RWPE2 (cell line): Measurements from ENCODE around the gene CCN6.

Experiments used
- ATAC-seq: fragments of 200-7000 bp; cut with Tn5 transposase; 3 replicates; pipeline ENCODE4 v1.9.1; 2021; ENCODE audit warnings: low read depth
- DNase-seq: peaks from one replicate; pipeline ENCODE4 v3.0.0-alpha.2; 2020; ENCODE audit warnings: low spot score
- H3K27ac ChIP-seq: fragments of 450-650 bp; 2 replicates; pipeline ENCODE4 v1.5.1; 2017; ENCODE audit warnings: mild to moderate bottlenecking; ENCODE audit not compliant: poor library complexity, severe bottlenecking
- H3K27me3 ChIP-seq: fragments of 250-450 bp; sonication (Bioruptor Pico); 2 replicates; pipeline ENCODE4 v1.5.1; 2021; ENCODE audit warnings: mild to moderate bottlenecking, moderate library complexity; ENCODE audit not compliant: insufficient read depth, poor library complexity, severe bottlenecking
- H3K36me3 ChIP-seq: fragments of 250-450 bp; sonication (Bioruptor Pico); 2 replicates; pipeline ENCODE4 v1.5.1; 2020; ENCODE audit warnings: low read depth, mild to moderate bottlenecking, moderate library complexity
- H3K4me1 ChIP-seq: fragments of 250-450 bp; sonication (Bioruptor Pico); 2 replicates; pipeline ENCODE4 v1.5.1; 2021; ENCODE audit warnings: mild to moderate bottlenecking, moderate library complexity; ENCODE audit not compliant: insufficient read depth, poor library complexity, severe bottlenecking
- H3K4me3 ChIP-seq: fragments of 250-450 bp; sonication (Bioruptor Pico); 2 replicates; pipeline ENCODE4 v1.5.1; 2021; ENCODE audit warnings: mild to moderate bottlenecking, moderate library complexity; ENCODE audit not compliant: severe bottlenecking
- H3K9me3 ChIP-seq: fragments of 250-450 bp; sonication (Bioruptor Pico); 2 replicates; pipeline ENCODE4 v1.5.1; 2021; ENCODE audit warnings: mild to moderate bottlenecking, moderate library complexity; ENCODE audit not compliant: severe bottlenecking
- CTCF ChIP-seq: fragments of 450-650 bp; IDR thresholded peaks from one replicate; pipeline ENCODE4 v1.5.1; 2017; ENCODE audit warnings: mild to moderate bottlenecking, moderate library complexity; ENCODE audit not compliant: poor library complexity, severe bottlenecking

The CCN6 gene

GRCh38 chr6:112037783-112038216, 16.1 kb upstream of the CCN6 start:
- Histone ChIP-seq H3K27ac (no peak overlapping the region), H3K9me3 (no peaks in the 10 kb centered on the region), H3K4me1 (peaks cover 3% of the 10 kb centered on the region), H3K4me3 (no peak overlapping the region), H3K27me3 (no peaks in the 10 kb centered on the region), H3K36me3 (no peaks in the 10 kb centered on the region)
- ATAC-seq (peak; percentile 87), DNase-seq (no peak)
- TF ChIP-seq CTCF, result no peak

- Histone ChIP-seq H3K4me1 (peaks cover 3% of the 10 kb centered on the region), H3K4me3 (no peak overlapping the region), H3K9me3 (no peaks in the 10 kb centered on the region), H3K36me3 (no peaks in the 10 kb centered on the region), H3K27ac (no peak overlapping the region), H3K27me3 (no peaks in the 10 kb centered on the region)
- DNase-seq (no peak), ATAC-seq (no peak)
- TF ChIP-seq CTCF, result no peak
Measured at GRCh38 chr6:112038268-112038667, 15.6 kb upstream of the CCN6 start.

GRCh38 chr6:112038756-112039430, 15.0 kb upstream of the CCN6 start:
- Histone ChIP-seq H3K9me3 (no peaks in the 10 kb centered on the region), H3K27me3 (no peaks in the 10 kb centered on the region), H3K27ac (no peak overlapping the region), H3K4me1 (peaks cover 3% of the 10 kb centered on the region), H3K4me3 (no peak overlapping the region), H3K36me3 (no peaks in the 10 kb centered on the region)
- ATAC-seq, result no peak
- DNase-seq, result no peak
- no peak for TF ChIP-seq CTCF

GRCh38 chr6:112039431-112039770, 14.5 kb upstream of the CCN6 start:
- no peaks in the 10 kb centered on the region for H3K27me3 ChIP-seq
- H3K4me1 ChIP-seq, result peaks cover 3% of the 10 kb centered on the region
- H3K36me3 ChIP-seq, result no peaks in the 10 kb centered on the region
- H3K9me3 ChIP-seq, result no peaks in the 10 kb centered on the region
- ATAC-seq (no peak), DNase-seq (no peak)
- no peak overlapping the region for H3K4me3 ChIP-seq
- H3K27ac ChIP-seq, result no peak overlapping the region
- TF ChIP-seq CTCF, result no peak

- no peak for TF ChIP-seq CTCF
- Histone ChIP-seq H3K36me3 (no peaks in the 10 kb centered on the region), H3K27me3 (no peaks in the 10 kb centered on the region), H3K4me3 (no peak overlapping the region), H3K4me1 (peaks cover 3% of the 10 kb centered on the region), H3K9me3 (no peaks in the 10 kb centered on the region), H3K27ac (no peak overlapping the region)
- no peak for ATAC-seq
- DNase-seq, result no peak
Measured at GRCh38 chr6:112040956-112041355, 12.9 kb upstream of the CCN6 start.
